ENCODE results near the gene ISY1.

DNA sequence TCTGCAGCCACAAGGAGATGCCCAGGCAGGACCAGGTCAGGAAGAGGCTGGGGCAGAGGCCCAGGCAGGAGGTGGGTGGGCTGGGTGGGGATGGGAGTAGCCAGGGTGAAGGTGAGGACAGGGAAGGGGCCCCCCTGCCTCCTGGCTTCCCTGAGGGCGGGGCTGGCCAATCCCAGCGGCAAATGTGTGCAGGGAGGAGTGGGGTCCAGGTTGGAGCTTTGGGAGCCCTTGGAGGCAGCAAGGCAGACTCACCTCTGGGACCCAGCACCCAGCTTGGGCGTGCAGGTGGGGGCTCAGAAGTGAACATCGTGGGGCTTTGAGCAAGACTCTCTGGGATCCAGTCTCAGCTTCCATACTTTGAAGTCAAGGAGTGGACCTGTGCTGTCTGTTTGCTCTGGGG lies 75.0 kb downstream of the ISY1 start:
- TF ChIP-seq CTCF (IDR thresholded peaks at IDR 0.05) (no peak), POLR2A (IDR thresholded peaks at IDR 0.05) (no peak)

Data from esophagus squamous epithelium (tissue), 4 donors.